Neural progenitor cell (in vitro differentiated cells): ENCODE data around the gene PEAK1.

Source experiments
- EZH2 ChIP-seq: fragments of 200-600 bp; sonication (generic); IDR thresholded peaks from 2 replicates; pipeline ENCODE4 v1.6.1; 2017; ENCODE audit warnings: antibody characterized with exemption, mild to moderate bottlenecking, moderate library complexity
- EZH2phosphoT487 ChIP-seq: fragments of 200-600 bp; sonication (generic); IDR thresholded peaks from 2 replicates; pipeline ENCODE4 v1.6.1; 2017; ENCODE audit warnings: antibody characterized with exemption
- TF ChIP-seq, protein P1 (sequence below): fragments of 200-600 bp; sonication (generic); IDR thresholded peaks from 2 replicates; pipeline ENCODE4 v1.5.1; 2017; ENCODE audit warnings: antibody characterized with exemption, mild to moderate bottlenecking

DNA sequence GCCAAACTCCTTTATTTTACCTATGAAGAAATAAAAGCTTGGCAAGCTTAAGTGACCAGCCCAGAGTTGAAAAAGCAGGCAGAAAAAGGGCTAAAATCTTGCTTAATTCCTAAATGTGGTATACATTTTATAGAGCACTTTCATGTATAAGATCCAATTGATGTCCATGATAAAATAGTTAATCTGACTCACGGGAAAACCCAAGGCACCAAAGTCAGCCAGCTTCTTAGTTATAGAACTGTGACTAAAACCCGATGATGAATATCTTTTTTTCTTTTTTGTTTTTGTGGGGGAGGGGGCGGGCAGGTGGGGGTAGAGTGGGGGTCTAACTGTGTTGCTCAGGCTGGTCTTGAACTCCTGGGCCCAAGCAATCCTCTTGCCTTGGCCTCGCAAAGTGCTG lies 71.4 kb downstream of the PEAK1 start:
- TF ChIP-seq, protein P1, sequence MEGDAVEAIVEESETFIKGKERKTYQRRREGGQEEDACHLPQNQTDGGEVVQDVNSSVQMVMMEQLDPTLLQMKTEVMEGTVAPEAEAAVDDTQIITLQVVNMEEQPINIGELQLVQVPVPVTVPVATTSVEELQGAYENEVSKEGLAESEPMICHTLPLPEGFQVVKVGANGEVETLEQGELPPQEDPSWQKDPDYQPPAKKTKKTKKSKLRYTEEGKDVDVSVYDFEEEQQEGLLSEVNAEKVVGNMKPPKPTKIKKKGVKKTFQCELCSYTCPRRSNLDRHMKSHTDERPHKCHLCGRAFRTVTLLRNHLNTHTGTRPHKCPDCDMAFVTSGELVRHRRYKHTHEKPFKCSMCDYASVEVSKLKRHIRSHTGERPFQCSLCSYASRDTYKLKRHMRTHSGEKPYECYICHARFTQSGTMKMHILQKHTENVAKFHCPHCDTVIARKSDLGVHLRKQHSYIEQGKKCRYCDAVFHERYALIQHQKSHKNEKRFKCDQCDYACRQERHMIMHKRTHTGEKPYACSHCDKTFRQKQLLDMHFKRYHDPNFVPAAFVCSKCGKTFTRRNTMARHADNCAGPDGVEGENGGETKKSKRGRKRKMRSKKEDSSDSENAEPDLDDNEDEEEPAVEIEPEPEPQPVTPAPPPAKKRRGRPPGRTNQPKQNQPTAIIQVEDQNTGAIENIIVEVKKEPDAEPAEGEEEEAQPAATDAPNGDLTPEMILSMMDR, result no peak
- TF ChIP-seq EZH2phosphoT487 (no peak), EZH2 (no peak)
